Endometrial microvascular endothelial cells (primary cell): Measurements from ENCODE around the gene FAM76A. TPM values are rescaled to one million over a fixed set of nuclear protein-coding genes. Genes with fewer than 3 reads are reported as not detected.
"Not testable (repeated sequence)": the region's sequence is repeated elsewhere in the genome, so short reads cannot be mapped to it uniquely, and the experiment has no call there.

Experiments used
- in situ Hi-C: cut with HindIII; loops from 2 replicates; pipeline ENCODE4 v1.10.0; 2017; ENCODE audit warnings: low sequenced_read_pairs, low pct_unique_long_range_greater_than_20kb; ENCODE audit errors: inconsistent ontology term
- total RNA-seq: library from RNA; depleted of rRNA; stranded (reverse); fragments of >200 nt; gene quantifications from one replicate; pipeline ENCODE4 v1.2.3, GENCODE V29; 2015; ENCODE audit errors: inconsistent ontology term

Gene FAM76A
- 7.0 TPM for total RNA-seq

DNA sequence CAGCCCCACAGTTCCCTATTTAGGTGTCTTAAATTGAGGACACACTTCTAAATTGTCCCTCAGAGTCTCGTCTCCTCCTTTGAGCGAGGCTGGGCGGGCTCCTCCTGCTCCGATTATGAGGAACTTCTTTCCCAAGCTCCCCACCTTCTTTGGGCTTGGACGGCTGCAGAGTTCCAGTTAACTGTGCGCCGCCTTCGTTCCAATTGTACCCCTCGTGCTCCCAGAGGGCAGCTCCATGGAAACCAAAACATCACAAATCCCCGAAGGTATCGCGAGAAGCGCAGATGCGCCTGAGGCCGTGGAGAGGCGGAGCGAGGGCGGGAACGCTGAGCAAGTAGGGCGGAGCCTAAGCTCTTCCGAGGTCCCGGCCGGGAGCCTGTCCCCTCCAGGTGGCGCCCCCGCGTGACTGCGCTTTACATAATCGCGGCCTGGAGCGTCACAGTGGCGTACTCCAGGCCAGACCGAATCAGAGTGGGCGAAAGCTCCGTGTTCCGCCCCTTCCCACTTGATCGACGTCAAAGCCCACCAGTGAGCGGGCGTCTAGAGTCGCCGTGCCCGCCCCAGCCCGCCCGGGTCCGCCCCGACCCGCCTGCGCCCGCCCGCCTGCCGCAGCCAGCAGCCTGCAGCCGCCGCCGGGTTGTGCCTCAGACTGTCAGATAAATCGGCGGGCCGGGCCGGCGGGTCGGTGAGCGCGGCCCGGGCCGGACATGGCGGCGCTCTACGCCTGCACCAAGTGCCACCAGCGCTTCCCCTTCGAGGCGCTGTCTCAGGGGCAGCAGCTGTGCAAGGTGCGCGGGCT, at the start of gene FAM76A:
FAM76A (plus strand) TSS at position 588 of the 799 bp plus-strand sequence; CDS start at position 708, 120 bp downstream.
- in situ Hi-C loops = no loop called here

GRCh38 chr1:27676410-27676809, 49.4 kb upstream of the FAM76A start:
- in situ Hi-C loops = no loop called here

DNA sequence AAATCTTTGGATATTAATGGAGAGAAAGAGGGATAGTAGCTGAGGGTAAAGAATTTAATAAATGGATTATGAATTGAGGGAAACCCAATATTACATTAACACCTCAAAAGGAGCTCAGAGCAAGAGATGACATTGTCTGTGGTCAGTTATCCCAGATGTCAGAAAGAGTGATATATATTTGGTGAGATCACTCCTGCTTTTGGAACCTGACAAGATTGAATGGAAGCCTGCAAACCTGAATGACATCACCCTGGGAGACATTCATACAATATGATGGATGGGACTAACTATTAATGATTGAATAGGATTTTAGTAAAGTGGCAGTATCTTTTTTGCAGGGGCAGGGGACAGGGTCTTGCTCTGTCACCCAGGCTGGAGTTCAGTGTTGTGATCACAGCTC, 47.0 kb upstream of the FAM76A start:
- in situ Hi-C loops = no loop called here

DNA sequence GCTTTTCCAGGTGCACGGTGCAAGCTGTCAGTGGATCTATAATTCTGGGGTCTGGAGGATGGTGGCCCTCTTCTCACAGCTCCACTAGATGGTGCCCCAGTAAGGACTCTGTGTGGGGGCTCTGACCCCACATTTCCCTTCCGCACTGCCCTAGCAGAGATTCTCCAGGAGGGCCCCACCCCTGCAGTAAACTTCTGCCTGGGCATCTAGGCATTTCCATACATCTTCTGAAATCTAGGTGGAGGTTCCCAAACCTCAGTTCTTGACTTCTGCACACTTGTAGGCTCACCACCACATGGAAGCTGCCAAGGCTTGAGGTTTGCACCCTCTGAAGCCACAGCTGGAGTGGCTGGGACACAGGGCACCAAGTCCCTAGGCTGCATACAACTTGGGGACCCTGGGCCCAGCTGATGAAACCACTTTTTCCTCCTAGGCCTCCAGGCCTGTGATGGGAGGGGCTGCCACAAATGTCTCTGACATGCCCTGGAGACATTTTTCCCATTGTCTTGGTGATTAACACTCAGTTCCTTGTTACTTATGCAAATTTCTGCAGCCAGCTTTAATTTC, 45.5 kb upstream of the FAM76A start:
- in situ Hi-C loops = not testable (repeated sequence)

DNA sequence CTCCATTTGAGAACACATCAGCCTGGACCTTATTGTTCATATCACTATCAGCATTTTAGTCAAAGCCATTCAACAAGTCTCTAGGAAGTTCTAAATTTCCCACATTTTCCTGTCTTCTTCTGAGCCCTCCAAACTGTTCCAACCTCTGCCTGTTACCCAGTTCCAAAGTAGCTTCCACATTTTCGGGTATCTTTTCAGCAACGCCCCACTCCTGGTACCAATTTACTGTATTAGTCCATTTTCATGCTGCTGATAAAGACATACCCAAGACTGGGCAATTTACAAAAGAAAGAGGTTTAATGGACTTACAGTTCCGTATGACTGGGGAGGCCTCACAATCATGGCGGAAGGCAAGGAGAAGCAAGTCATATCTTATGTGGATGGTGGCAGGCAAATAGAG, 44.2 kb upstream of the FAM76A start:
- in situ Hi-C loops = not testable (repeated sequence)

DNA sequence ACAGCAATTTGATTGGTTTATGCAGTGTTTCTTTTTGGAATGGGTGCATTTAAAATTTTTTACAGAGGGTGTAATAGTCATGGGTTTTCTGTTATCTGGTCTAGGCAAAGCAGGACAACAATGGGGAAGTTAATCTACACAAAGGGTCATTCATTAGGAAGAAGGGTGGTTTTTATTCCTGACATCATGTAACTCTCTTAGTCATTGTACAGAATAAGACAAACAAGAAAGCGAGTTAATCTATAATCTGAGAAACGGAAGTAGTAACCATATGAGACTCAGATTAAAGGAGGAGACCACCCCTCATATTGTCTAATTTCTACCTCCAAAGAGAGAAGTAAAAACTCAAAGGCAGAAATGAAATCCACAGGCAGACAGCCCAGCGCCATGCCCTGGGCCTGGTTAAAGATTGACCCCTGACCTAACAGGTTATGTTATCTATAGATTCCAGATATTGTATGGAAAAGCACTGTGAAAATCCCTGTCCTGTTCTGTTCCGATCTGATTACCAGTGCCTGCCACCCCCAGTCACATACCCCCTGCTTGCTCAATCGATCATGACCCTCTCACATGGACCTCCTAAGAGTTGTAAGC, 43.3 kb upstream of the FAM76A start:
- in situ Hi-C loops = no loop called here

- in situ Hi-C loops = no loop called here
These were observed 41.6 kb upstream of the FAM76A start for GRCh38 chr1:27684176-27684575.

- in situ Hi-C loops = no loop called here
These were observed 39.4 kb upstream of the FAM76A start for GRCh38 chr1:27686223-27686990.

- in situ Hi-C loops = no loop called here
These were observed 37.9 kb upstream of the FAM76A start for GRCh38 chr1:27687906-27688305.

GRCh38 chr1:27689423-27690173, 36.2 kb upstream of the FAM76A start:
- in situ Hi-C loops = no loop called here

- in situ Hi-C loops = no loop called here
These were observed 35.6 kb upstream of the FAM76A start for GRCh38 chr1:27690183-27690582.

- in situ Hi-C loops = not testable (repeated sequence)
These were observed 28.9 kb upstream of the FAM76A start for GRCh38 chr1:27696835-27697234.

DNA sequence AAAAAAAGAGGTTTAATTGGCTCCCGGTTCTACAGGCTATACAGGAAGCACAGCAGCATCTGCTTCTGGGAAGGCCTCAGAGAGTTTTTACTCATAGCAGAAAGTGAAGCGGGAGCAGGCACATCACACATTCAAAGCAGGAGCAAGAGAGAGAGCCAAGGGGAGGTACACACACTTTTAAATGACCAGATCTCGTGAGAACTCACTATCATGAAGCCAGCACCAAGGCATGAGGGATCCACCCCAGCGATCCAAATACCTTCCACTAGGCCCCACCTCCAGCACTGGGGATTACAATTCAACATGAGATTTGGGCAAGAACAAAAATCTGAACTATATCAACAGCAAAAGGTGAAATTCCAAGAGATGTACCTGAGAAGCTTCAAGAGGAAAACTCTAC, 20.8 kb upstream of the FAM76A start:
- in situ Hi-C loops = no loop called here

- in situ Hi-C loops = no loop called here
These were observed 20.2 kb upstream of the FAM76A start for GRCh38 chr1:27705545-27705944.

DNA sequence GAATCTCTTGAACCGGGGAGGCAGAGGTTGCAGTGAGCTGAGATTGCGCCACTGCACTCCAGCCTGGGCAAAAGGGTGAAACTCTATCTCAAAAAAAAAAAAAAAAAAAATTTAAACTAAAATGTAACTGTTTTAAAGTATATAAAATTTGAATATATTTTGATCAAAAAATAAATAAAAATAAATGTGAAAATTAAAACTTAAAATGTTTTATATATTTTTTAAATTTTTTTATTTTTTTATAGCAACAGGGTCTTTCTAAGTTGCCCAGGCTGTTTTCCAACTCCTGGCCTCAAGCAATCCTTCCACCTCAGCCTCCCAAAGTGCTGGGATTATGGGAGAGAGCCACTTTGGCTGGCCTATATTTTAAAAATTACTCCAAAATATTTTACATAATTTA, 15.2 kb upstream of the FAM76A start:
- in situ Hi-C loops = no loop called here

DNA sequence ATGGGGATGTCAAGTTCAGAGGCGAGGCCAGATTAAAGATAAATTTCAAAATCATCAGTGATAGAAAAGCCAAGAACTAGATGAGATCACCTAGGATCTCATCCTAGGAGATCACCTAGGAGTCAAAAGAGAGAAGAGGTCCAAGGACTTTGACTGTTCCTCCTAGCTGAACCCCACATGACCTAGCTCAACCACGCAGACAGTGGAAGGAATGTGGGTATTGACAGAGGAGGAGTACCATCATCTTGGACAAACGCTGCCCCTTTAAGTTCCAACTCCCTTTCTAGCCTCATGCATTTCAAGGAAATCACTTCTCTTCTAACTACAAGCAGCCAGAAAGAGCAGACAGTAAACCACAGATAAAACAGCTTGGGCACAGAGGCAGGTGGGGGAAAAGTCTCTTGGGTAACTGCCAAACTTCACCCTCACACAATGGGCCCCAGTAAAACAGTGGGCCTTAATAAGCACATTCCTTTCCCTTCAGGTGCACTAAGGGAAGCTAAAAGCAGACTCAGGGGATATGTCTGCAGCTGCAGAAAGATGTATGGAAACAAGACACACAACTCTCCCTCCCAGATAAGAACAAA, 12.5 kb upstream of the FAM76A start:
- in situ Hi-C loops = no loop called here

DNA sequence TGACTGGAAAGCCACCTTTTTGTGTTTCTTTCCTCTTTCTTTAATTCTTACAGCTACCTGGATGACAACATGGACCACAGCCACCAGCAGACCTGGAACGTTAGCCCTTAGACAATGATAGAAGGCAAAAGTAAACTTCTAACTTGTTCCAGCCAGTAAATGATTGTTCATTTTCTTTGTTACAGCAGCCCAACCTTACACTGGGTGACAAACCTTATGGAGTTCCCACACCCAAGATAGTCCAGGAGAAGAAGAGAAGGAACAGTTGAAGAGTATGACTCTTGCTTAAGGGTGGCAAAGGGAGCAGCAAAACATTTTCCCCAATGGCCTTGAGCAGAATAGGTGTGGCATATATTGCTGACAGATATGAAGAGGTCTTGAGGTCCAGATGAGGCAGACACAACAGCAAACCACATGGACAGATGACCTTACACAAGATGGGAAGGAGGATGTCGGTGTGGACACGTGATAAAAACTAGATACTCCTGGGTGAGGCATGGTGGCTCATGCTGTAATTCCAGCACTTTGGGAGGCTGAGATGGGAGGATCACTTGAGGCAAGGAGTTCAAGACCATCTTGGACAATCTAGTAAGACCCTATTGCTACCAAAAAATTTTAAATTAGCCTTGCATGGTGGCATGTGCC, 11.8 kb upstream of the FAM76A start:
- in situ Hi-C loops = no loop called here

- in situ Hi-C loops = no loop called here
These were observed 9.4 kb upstream of the FAM76A start for GRCh38 chr1:27716262-27716895.
